Measurements from ENCODE around the gene MINDY1.

DNA sequence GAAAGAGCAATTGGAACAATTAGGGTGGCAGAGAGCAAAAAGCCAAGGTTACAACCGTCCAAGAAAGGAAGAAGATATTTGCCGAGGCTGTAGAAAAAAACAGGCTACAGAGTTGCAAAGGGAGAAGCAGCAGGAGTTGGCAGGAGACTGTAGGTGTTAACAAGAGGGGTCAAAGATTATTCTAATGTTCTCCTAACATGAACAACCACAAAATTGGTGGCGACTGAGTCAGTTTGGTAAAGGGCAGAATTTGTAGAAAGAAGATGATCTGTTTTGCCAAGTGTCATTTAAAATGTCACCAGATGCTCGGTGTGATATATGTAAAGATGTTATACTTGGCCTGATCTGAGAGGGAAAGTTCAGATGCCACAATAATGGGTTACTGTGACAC, 1.1 kb upstream of the MINDY1 start:
- no peak for TF ChIP-seq EZH2 (optimal IDR thresholded peaks at IDR 0.05; ENCODE audit: low read depth, low read length)
- TF ChIP-seq, protein P1, sequence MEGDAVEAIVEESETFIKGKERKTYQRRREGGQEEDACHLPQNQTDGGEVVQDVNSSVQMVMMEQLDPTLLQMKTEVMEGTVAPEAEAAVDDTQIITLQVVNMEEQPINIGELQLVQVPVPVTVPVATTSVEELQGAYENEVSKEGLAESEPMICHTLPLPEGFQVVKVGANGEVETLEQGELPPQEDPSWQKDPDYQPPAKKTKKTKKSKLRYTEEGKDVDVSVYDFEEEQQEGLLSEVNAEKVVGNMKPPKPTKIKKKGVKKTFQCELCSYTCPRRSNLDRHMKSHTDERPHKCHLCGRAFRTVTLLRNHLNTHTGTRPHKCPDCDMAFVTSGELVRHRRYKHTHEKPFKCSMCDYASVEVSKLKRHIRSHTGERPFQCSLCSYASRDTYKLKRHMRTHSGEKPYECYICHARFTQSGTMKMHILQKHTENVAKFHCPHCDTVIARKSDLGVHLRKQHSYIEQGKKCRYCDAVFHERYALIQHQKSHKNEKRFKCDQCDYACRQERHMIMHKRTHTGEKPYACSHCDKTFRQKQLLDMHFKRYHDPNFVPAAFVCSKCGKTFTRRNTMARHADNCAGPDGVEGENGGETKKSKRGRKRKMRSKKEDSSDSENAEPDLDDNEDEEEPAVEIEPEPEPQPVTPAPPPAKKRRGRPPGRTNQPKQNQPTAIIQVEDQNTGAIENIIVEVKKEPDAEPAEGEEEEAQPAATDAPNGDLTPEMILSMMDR (IDR thresholded peaks at IDR 0.05; ENCODE audit: low read length): no peak
- no peak for TF ChIP-seq EZH2phosphoT487 (IDR thresholded peaks at IDR 0.05; ENCODE audit: low read length)

Data from MM.1S (cell line).